Stomach (tissue), 9 donors: ENCODE data around the gene CNTNAP5. TPM values are rescaled to one million over a fixed set of nuclear protein-coding genes. Genes with fewer than 3 reads are reported as not detected.

Experiments
- DNase-seq, 2 donors: peaks; one replicate each; pipeline versions ENCODE4 v3.0.0 to v3.0.0-alpha.2; 2013 to 2019
- H3K27ac ChIP-seq, 5 donors: fragments of 200-600 bp in 4 of 5; sonication (generic) in 4 of 5; one replicate each; pipeline ENCODE4 v1.5.1; 2013 to 2019; ENCODE audit warnings: mild to moderate bottlenecking in 1 of 5, moderate library complexity in 1 of 5
- H3K27me3 ChIP-seq, 3 donors: fragments of 200-600 bp; sonication (generic); one replicate each; pipeline ENCODE4 v1.5.1; 2017 to 2019; ENCODE audit warnings: mixed run types in 1 of 3
- H3K36me3 ChIP-seq, 4 donors: fragments of 200-600 bp; sonication (generic); 1 replicate in 3 of 4; 2 replicates in 1 of 4; pipeline ENCODE4 v1.5.1; 2016 to 2019
- H3K4me1 ChIP-seq, 4 donors: fragments of 200-600 bp; sonication (generic); one replicate each; pipeline ENCODE4 v1.5.1; 2016 to 2019
- H3K4me3 ChIP-seq, 4 donors: fragments of 200-600 bp; sonication (generic) in 3 of 4; one replicate each; pipeline ENCODE4 v1.5.1; 2016 to 2019; ENCODE audit warnings: mild to moderate bottlenecking in 1 of 4
- H3K9me3 ChIP-seq, 4 donors: fragments of 200-600 bp; sonication (generic); one replicate each; pipeline ENCODE4 v1.5.1; 2016 to 2019
- CTCF ChIP-seq, 7 experiments: fragments of 450-650 bp in 4 of 7; fragments of 200-600 bp in 3 of 7; sonication (generic) in 3 of 7; IDR thresholded peaks; one replicate each; pipeline ENCODE4 v1.5.1; 2016 to 2019; ENCODE audit warnings: antibody characterized with exemption in 7 of 7, control low read depth in 2 of 7, mild to moderate bottlenecking in 1 of 7
- EP300 ChIP-seq: sonication (generic); formaldehyde crosslinking; IDR thresholded peaks from one replicate; pipeline ENCODE4 v1.6.1; 2017; ENCODE audit warnings: antibody characterized with exemption
- POLR2A ChIP-seq, 4 donors: fragments of 450-650 bp; IDR thresholded peaks; one replicate each; pipeline ENCODE4 v1.6.1; 2016; ENCODE audit warnings: antibody characterized with exemption in 4 of 4, control low read depth in 2 of 4, mild to moderate bottlenecking in 1 of 4, moderate library complexity in 1 of 4
- POLR2AphosphoS5 ChIP-seq, 3 donors: sonication (generic); formaldehyde crosslinking; IDR thresholded peaks; one replicate each; pipeline ENCODE4 v1.6.1; 2016; ENCODE audit warnings: antibody characterized with exemption in 3 of 3
- WGBS, 5 donors: extraction: QIAGEN DNeasy Blood & Tissue Kit in 3 of 5; methylation state at CpG; one replicate each; pipeline versions ENCODE4 v1.1.5 to v1.1.7; 2013 to 2018; 5-methylcytosine and 5-hydroxymethylcytosine counted together
- intact Hi-C: fragments of 100-400 bp; cut with DNase I; formaldehyde crosslinking; loops from one replicate; pipeline ENCODE4 v1.15.1; 2023; ENCODE audit warnings: low total_unique reads
- polyA plus RNA-seq, 3 donors: library from polyadenylated mRNA; stranded (reverse); fragments of 200-250 nt; gene quantifications; one replicate each; pipeline ENCODE4 v1.2.3, GENCODE V29; 2013
- total RNA-seq, 5 donors: library from RNA; depleted of rRNA; stranded (reverse); fragments of >200 nt; gene quantifications; one replicate each; pipeline versions ENCODE4 v1.1.0 to v1.2.3, GENCODE V29; 2014 to 2016
- donor health status: healthy with polysubstance abuse.
- donor health status: Bipolar disorder and iron deficiency.
- donor health status: healthy.

The CNTNAP5 gene
- total and polyA plus RNA-seq, 8 donors = 1.3 TPM; not detected in 7

GRCh38 chr2:124658373-124658772 is 633.3 kb downstream of the CNTNAP5 start:
- Histone ChIP-seq H3K9me3 (no peaks in the 10 kb centered on the region), H3K27me3 (no peaks in the 10 kb centered on the region), H3K4me1 (no peaks in the 10 kb centered on the region), H3K27ac (no peak overlapping the region), H3K4me3 (no peak overlapping the region), H3K36me3 (no peaks in the 10 kb centered on the region)
- 60 to 69% (median 66%) methylated on average over 3 of the region's 3 CpGs for WGBS, 5 donors
- TF ChIP-seq CTCF (IDR thresholded peaks at IDR 0.05) (no peak), POLR2A (IDR thresholded peaks at IDR 0.05) (no peak), POLR2AphosphoS5 (IDR thresholded peaks at IDR 0.05) (no peak), EP300 (no peak)
- intact Hi-C loops = no loop called here
- no peak for DNase-seq

- no peaks in the 10 kb centered on the region for H3K9me3 ChIP-seq
- H3K36me3 ChIP-seq = no peaks in the 10 kb centered on the region
- TF ChIP-seq POLR2A (IDR thresholded peaks at IDR 0.05) (no peak), POLR2AphosphoS5 (IDR thresholded peaks at IDR 0.05) (no peak), CTCF (IDR thresholded peaks at IDR 0.05) (no peak), EP300 (no peak)
- H3K4me3 ChIP-seq = no peak overlapping the region
- DNase-seq = no peak
- H3K27ac ChIP-seq = no peak overlapping the region
- no peaks in the 10 kb centered on the region for H3K27me3 ChIP-seq
- no peaks in the 10 kb centered on the region for H3K4me1 ChIP-seq
- intact Hi-C loops = no loop called here
Measured at GRCh38 chr2:124661558-124661957, 636.5 kb downstream of the CNTNAP5 start.

- no peaks in the 10 kb centered on the region for H3K36me3 ChIP-seq
- TF ChIP-seq EP300 (no peak), POLR2AphosphoS5 (IDR thresholded peaks at IDR 0.05) (no peak), CTCF (IDR thresholded peaks at IDR 0.05) (no peak), POLR2A (IDR thresholded peaks at IDR 0.05) (no peak)
- DNase-seq = no peak
- intact Hi-C loops = no loop called here
- no peaks in the 10 kb centered on the region for H3K9me3 ChIP-seq
- no peaks in the 10 kb centered on the region for H3K4me1 ChIP-seq
- H3K4me3 ChIP-seq = no peak overlapping the region
- 84 to 95% (median 89%) methylated on average over 9 of the region's 9 CpGs for WGBS, 5 donors
- H3K27me3 ChIP-seq = no peaks in the 10 kb centered on the region
- H3K27ac ChIP-seq = no peak overlapping the region
Measured at GRCh38 chr2:124662946-124663644, 638.0 kb downstream of the CNTNAP5 start.

- no peaks in the 10 kb centered on the region for H3K36me3 ChIP-seq
- no peak overlapping the region for H3K27ac ChIP-seq
- TF ChIP-seq CTCF (IDR thresholded peaks at IDR 0.05) = no peak
- no peak for TF ChIP-seq POLR2A (IDR thresholded peaks at IDR 0.05)
- TF ChIP-seq EP300 = no peak
- TF ChIP-seq POLR2AphosphoS5 (IDR thresholded peaks at IDR 0.05) = no peak
- H3K27me3 ChIP-seq = no peaks in the 10 kb centered on the region
- DNase-seq = no peak
- intact Hi-C loops = no loop called here
- H3K4me3 ChIP-seq = no peak overlapping the region
- H3K4me1 ChIP-seq = no peaks in the 10 kb centered on the region
- H3K9me3 ChIP-seq = no peaks in the 10 kb centered on the region
Measured at GRCh38 chr2:124663645-124663997, 638.5 kb downstream of the CNTNAP5 start.
